Vagina (tissue), 2 donors: ENCODE data around the gene INS.

Experiments used
- CTCF ChIP-seq, 3 experiments: fragments of 450-650 bp in 2 of 3; fragments of 200-600 bp in 1 of 3; sonication (generic) in 1 of 3; IDR thresholded peaks; one replicate each; pipeline ENCODE4 v1.5.1; 2017 to 2019; ENCODE audit warnings: antibody characterized with exemption in 3 of 3, mild to moderate bottlenecking in 2 of 3, moderate library complexity in 2 of 3
- POLR2AphosphoS5 ChIP-seq, 2 donors: sonication (generic); formaldehyde crosslinking; IDR thresholded peaks; one replicate each; pipeline ENCODE4 v1.9.0; 2017; ENCODE audit warnings: antibody characterized with exemption in 2 of 2, mild to moderate bottlenecking in 2 of 2, low read depth in 1 of 2; ENCODE audit not compliant: insufficient read depth in 1 of 2

- TF ChIP-seq CTCF (IDR thresholded peaks at IDR 0.05) (no peak), POLR2AphosphoS5 (IDR thresholded peaks at IDR 0.05; ENCODE audit: insufficient read depth in 1 of 2, low read depth in 1 of 2) (no peak)
These were observed 18.5 kb upstream of the INS start for GRCh38 chr11:2179516-2179915.
